ENCODE results near the gene RRP15. TPM values are rescaled to one million over a fixed set of nuclear protein-coding genes. Genes with fewer than 3 reads are reported as not detected.

The RRP15 gene
- total RNA-seq, 1 experiment from 2014 or later: 25.6 TPM

DNA sequence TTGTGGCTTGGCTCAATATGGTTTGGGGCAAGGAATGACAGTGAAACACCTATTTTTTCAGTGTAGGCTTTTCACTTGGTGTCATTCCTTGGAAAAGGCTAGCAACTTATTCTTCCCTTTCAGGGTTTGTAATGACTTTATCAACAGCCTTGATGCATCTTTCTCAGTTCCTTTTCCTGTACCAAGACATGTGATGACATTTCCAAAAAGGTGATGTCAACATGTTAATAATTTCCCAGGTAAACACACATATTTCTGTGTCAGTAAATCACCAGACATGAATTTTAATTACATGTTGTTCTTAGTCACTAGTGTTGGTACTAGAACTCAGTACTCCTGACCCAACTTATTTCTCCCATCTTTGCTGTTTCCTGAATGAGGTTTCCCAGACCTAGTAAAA, 37.8 kb upstream of the RRP15 start:
- no peak overlapping the region for H3K4me2 ChIP-seq (ENCODE audit: low read length)
- no peak overlapping the region for H3K9ac ChIP-seq (ENCODE audit: low read length)
- ChIA-PET CTCF (no interaction called here), POLR2A (ENCODE audit: unreplicated experiment) (no interaction called here)
- H2AFZ ChIP-seq (ENCODE audit: low read length): no peak overlapping the region
- no TSS peak for BruUV-seq (replicated peaks)
- H3F3A ChIP-seq (ENCODE audit: low read length, unreplicated experiment): no peaks in the 10 kb centered on the region
- H3K9me2 ChIP-seq (replicated peaks; ENCODE audit: low read length): 0 out of 2 replicates have a peak, but pooled peaks cover 3% of the 10 kb centered on the region
- TF ChIP-seq, protein P1, sequence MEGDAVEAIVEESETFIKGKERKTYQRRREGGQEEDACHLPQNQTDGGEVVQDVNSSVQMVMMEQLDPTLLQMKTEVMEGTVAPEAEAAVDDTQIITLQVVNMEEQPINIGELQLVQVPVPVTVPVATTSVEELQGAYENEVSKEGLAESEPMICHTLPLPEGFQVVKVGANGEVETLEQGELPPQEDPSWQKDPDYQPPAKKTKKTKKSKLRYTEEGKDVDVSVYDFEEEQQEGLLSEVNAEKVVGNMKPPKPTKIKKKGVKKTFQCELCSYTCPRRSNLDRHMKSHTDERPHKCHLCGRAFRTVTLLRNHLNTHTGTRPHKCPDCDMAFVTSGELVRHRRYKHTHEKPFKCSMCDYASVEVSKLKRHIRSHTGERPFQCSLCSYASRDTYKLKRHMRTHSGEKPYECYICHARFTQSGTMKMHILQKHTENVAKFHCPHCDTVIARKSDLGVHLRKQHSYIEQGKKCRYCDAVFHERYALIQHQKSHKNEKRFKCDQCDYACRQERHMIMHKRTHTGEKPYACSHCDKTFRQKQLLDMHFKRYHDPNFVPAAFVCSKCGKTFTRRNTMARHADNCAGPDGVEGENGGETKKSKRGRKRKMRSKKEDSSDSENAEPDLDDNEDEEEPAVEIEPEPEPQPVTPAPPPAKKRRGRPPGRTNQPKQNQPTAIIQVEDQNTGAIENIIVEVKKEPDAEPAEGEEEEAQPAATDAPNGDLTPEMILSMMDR (conservative IDR thresholded peaks at IDR 0.05; ENCODE audit: low read depth, low read length): no peak
- TF ChIP-seq EZH2phosphoT487 (IDR thresholded peaks at IDR 0.05; ENCODE audit: borderline replicate concordance, low read length) (no peak), EZH2 (IDR thresholded peaks at IDR 0.05; ENCODE audit: low read length, unreplicated experiment) (no peak)
- no peak overlapping the region for H3K4me3 ChIP-seq (ENCODE audit: low read length)
- no peaks in the 10 kb centered on the region for H3K79me2 ChIP-seq (ENCODE audit: low read length)
- intact Hi-C loops (cut with micrococcal nuclease): no loop called here
- peaks cover 15% of the 10 kb centered on the region; the same call in 1 of the 2 replicates for H3K27me3 ChIP-seq (ENCODE audit: low read length)
- H4K20me1 ChIP-seq (ENCODE audit: low read length): no peaks in the 10 kb centered on the region
- H3K36me3 ChIP-seq (ENCODE audit: low read depth, low read length): no peaks in the 10 kb centered on the region
- no peak overlapping the region for H3K27ac ChIP-seq (ENCODE audit: low read length)
- H3K9me3 ChIP-seq (ENCODE audit: low read length): no peaks in the 10 kb centered on the region
- H3K4me1 ChIP-seq (ENCODE audit: insufficient read depth, low read length): no peaks in the 10 kb centered on the region
- ATAC-seq: no peak
- no peak for DNase-seq

DNA sequence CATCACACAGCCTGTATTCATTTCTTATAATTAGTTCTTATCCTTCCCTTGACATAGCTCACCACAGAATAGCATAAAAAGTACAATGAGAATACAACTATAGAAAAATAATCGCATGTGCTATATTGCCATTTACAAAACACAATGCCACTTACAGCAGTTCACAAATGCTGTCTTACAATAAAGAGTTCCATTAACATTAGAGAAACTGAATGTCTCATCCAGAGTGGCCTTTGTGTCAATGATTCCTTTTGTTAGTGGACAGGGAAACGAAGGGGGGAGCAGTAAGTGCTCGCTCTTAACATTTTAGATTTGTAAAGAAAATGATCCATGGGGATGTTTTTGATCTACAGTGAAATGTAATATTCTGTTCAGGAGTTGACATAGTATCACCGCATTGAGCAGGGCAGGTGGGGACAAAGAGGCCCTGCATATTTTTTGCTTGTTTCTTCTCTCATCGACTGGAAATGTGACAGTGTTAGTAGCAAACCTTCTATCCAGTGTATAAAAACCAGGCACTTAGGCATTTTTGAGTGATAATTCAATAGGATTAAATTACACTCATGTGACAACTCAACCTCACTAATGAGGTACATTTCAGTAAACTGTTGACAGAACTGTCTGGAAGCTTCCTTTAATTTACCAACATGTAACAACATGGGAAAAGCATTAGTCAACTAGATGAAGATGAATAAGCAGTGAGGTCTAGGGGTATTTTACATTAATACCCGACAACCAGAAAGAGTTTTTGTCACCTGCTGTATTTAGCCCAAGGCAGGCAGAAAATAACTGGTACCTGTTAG, 35.6 kb upstream of the RRP15 start:
- CTCF ChIA-PET: no interaction called here
- no peaks in the 10 kb centered on the region for H4K20me1 ChIP-seq (ENCODE audit: low read length)
- no peaks in the 10 kb centered on the region for H3K36me3 ChIP-seq (ENCODE audit: low read depth, low read length)
- intact Hi-C loops (cut with micrococcal nuclease): no loop called here
- ATAC-seq: no peak
- no peaks in the 10 kb centered on the region for H3F3A ChIP-seq (ENCODE audit: low read length, unreplicated experiment)
- H2AFZ ChIP-seq (ENCODE audit: low read length): no peak overlapping the region
- TF ChIP-seq, protein P1 (conservative IDR thresholded peaks at IDR 0.05; ENCODE audit: low read depth, low read length): no peak
- TF ChIP-seq EZH2phosphoT487 (IDR thresholded peaks at IDR 0.05; ENCODE audit: borderline replicate concordance, low read length): no peak
- TF ChIP-seq EZH2 (IDR thresholded peaks at IDR 0.05; ENCODE audit: low read length, unreplicated experiment): no peak
- H3K27me3 ChIP-seq (ENCODE audit: low read length): peaks cover 15% of the 10 kb centered on the region; the same call in 1 of the 2 replicates
- POLR2A ChIA-PET (ENCODE audit: unreplicated experiment): no interaction called here
- H3K4me1 ChIP-seq (ENCODE audit: insufficient read depth, low read length): no peaks in the 10 kb centered on the region
- DNase-seq: no peak
- H3K27ac ChIP-seq (ENCODE audit: low read length): no peak overlapping the region
- BruUV-seq (replicated peaks): no TSS peak
- H3K4me2 ChIP-seq (ENCODE audit: low read length): no peak overlapping the region
- no peaks in the 10 kb centered on the region for H3K9me2 ChIP-seq (replicated peaks; ENCODE audit: low read length)
- H3K9ac ChIP-seq (ENCODE audit: low read length): no peak overlapping the region
- no peaks in the 10 kb centered on the region for H3K9me3 ChIP-seq (ENCODE audit: low read length)
- H3K79me2 ChIP-seq (ENCODE audit: low read length): no peaks in the 10 kb centered on the region
- H3K4me3 ChIP-seq (ENCODE audit: low read length): no peak overlapping the region

DNA sequence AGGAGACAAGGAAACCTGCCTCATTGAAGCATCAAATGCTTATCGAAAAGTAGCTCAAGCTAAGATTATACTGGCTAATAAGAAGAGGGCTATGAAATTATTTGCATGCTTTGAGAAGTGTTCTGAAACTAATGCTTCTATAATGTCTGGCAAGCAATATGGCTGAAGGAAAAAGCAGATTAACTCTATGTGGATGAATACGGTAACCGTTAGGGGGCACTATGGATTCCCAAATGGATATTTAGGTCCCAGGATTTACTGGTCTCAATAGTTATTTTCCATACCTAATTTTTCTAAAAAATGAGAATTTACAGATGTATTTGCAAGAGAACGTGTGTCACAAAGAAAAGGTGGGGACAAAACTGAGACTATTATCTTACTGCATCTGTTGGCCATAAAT, 34.6 kb upstream of the RRP15 start:
- Histone ChIP-seq H3F3A (ENCODE audit: low read length, unreplicated experiment) (no peaks in the 10 kb centered on the region), H4K20me1 (ENCODE audit: low read length) (no peaks in the 10 kb centered on the region), H3K9ac (ENCODE audit: low read length) (no peak overlapping the region), H3K4me1 (ENCODE audit: insufficient read depth, low read length) (no peaks in the 10 kb centered on the region), H3K27ac (ENCODE audit: low read length) (no peak overlapping the region), H3K4me3 (ENCODE audit: low read length) (no peak overlapping the region), H3K4me2 (ENCODE audit: low read length) (no peak overlapping the region), H2AFZ (ENCODE audit: low read length) (no peak overlapping the region), H3K9me3 (ENCODE audit: low read length) (no peaks in the 10 kb centered on the region), H3K79me2 (ENCODE audit: low read length) (no peaks in the 10 kb centered on the region), H3K27me3 (ENCODE audit: low read length) (peaks cover 15% of the 10 kb centered on the region; the same call in 1 of the 2 replicates), H3K9me2 (replicated peaks; ENCODE audit: low read length) (no peaks in the 10 kb centered on the region), H3K36me3 (ENCODE audit: low read depth, low read length) (no peaks in the 10 kb centered on the region)
- intact Hi-C loops (cut with micrococcal nuclease): no loop called here
- CTCF ChIA-PET: no interaction called here
- POLR2A ChIA-PET (ENCODE audit: unreplicated experiment): no interaction called here
- no peak for DNase-seq
- no peak for ATAC-seq
- TF ChIP-seq, protein P1 (conservative IDR thresholded peaks at IDR 0.05; ENCODE audit: low read depth, low read length): peak; percentile 28; the same call in 1 of the 2 replicates
- TF ChIP-seq EZH2 (IDR thresholded peaks at IDR 0.05; ENCODE audit: low read length, unreplicated experiment): no peak
- BruUV-seq (replicated peaks): no TSS peak

Measured in PC-3 (cell line).